GM18951 (cell line): ENCODE measurements around the gene C19orf25.

Experiments used
- POLR2A ChIP-seq: IDR thresholded peaks from 4 replicates; pipeline ENCODE4 v1.6.1; 2011; ENCODE audit warnings: mild to moderate bottlenecking; ENCODE audit not compliant: insufficient read length, insufficient read depth; ENCODE audit errors: extremely low read depth
- in situ Hi-C: fragments of 300-500 bp; cut with MboI; formaldehyde crosslinking; loops from one replicate; pipeline ENCODE4 v1.12.0; 2022; ENCODE audit warnings: low sequenced_read_pairs, mixed read lengths, inconsistent platforms; ENCODE audit not compliant: unreplicated experiment

Gene C19orf25

GRCh38 chr19:1431759-1432506 is 47.1 kb downstream of the C19orf25 start:
- TF ChIP-seq POLR2A: no peak
- in situ Hi-C loops: no loop called here

- no peak for TF ChIP-seq POLR2A
- in situ Hi-C loops: no loop called here
Observed at GRCh38 chr19:1430246-1430645, 48.8 kb downstream of the C19orf25 start.

- no peak for TF ChIP-seq POLR2A
- in situ Hi-C loops: no loop called here
Observed at GRCh38 chr19:1429750-1430149, 49.3 kb downstream of the C19orf25 start.

DNA sequence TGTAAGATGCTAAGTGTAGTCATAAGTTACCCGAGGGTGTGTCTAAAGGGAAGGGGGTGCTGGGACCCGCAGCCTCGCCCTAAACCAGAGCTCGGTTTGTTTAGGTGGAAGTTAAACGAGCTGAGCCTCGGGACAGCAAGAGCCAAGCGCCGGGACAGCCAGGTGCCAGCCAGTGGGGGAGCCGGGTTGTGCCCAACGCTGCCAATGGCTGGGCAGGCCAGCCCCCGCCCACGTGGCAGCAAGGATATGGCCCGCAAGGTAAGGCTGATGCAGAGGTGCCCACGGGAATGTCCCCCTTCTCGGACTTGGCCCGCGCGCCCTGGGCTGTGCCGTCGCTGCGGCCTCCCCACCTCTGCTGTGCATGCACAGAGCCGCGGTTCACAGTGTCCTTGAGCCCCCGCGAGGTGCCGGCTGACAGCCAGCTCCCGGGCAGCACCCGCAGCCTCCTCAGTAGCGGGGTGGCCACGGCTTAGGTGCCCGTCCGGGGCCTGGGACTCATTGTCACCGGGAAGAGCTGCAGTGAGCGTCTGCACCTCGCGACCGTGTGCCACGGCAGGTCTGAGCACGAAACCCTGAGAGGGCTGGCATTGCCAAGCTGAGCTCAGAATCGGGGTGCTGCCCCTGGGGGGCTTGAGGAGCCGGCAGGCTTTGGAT is 50.1 kb downstream of the C19orf25 start:
- TF ChIP-seq POLR2A: no peak
- in situ Hi-C loops: no loop called here

DNA sequence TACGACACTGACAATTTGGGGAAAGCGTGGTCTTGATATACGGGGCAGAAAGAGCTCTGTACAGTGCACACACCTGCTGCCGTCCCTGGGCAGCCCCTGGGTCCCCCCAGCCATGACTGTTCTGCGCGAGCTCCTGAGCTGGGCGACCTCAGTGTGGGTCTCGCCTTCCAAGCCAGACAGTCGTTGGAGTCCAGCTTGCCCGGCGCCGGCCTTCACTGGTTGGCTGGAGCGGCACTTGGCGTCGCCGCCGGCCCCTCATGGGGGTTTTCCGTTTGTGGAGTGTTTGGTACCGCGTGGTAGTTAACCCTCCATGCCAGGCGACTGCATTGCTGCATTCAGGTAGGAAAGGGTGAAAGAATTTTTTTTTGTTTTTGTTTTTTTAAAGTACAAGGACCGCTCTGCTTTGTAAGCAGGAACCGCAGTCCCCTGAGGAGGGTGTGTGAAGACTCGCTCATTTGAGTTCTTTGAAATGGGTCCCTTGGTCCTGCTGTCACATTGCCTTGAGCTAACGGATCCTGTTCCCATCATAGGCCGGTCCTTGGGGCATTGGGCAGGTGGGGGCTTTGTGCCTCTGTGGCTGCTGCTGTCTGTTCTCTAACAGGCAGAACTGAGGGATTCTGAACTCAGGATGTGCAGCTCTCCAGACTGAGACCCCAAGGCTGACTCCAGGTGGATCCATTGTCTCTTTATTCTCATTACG is 51.6 kb downstream of the C19orf25 start:
- in situ Hi-C loops: no loop called here
- TF ChIP-seq POLR2A: no peak

DNA sequence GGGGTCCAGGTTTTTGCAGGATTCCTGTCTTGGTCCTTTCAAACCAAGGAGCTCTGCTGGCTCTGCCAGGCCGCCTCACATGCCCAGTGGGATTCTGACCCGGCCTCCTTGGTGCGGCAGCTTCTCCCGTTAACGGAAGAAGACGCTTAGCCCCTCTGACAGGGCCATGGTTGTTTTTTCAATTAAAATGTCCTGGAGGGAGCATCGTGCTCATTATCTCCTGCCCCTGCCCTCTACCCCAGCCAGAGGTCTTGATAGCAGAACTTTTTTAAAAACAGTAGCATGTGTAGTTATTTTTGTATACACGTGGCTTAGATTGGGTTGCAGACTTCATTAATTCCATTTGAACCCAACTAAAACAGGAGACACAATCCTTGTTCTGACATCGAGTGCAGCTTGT is 52.3 kb downstream of the C19orf25 start:
- in situ Hi-C loops: no loop called here
- TF ChIP-seq POLR2A: no peak

DNA sequence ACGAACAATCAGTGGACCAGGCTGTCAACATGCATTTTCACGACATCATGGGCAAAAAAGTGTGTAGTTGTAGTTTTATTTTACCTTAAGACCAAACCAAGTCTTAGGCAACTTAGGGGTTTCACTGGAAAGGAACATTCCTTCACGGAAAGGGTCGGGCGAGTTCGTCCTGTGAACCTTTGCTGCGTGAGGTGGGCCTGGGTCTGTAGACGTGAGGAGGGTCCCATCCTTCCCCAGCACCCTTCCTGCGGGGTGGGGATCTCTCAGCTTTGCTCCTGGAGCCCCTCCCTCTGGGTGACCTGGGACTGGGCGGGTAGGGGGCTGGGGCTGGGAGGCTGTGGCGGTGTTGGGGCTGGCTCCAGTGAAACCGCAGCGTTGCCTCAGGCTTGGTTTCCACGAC is 53.1 kb downstream of the C19orf25 start:
- no peak for TF ChIP-seq POLR2A
- in situ Hi-C loops: no loop called here

DNA sequence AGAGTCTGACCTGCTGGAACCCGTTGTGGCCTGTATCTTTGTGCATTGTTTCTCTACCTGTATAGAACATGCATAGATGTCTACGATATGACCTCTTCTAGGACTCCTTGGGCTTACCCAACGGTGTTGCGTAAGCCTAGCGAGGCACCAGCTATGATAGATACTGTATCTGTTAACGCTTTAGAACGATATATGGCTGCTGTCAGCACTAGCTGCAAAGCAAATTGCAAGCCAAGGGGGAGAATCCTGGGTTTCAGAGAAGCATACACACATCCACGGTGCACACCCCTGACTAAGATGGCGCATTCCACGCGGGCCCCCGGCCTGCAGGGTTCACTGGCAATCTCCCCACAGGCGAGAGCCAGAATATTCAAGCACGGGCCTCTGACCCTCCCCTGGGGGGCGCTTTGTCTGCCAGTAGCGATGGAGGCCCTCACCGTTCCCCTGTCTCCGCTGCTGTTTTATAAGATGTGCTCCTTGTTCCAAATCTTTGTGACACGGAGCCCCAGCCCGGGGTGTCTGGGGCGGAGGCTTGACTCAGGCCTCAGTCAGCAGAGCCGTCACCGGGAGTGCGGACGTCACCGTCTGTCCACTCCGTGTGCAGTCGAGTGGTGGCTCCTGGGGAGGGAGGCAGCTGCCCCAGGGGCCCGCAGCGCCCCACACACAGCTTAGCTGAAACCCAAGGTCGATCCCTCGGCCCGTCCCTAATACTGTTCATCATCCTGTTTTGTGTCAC is 53.7 kb downstream of the C19orf25 start:
- in situ Hi-C loops: no loop called here
- TF ChIP-seq POLR2A: peak; percentile 30

DNA sequence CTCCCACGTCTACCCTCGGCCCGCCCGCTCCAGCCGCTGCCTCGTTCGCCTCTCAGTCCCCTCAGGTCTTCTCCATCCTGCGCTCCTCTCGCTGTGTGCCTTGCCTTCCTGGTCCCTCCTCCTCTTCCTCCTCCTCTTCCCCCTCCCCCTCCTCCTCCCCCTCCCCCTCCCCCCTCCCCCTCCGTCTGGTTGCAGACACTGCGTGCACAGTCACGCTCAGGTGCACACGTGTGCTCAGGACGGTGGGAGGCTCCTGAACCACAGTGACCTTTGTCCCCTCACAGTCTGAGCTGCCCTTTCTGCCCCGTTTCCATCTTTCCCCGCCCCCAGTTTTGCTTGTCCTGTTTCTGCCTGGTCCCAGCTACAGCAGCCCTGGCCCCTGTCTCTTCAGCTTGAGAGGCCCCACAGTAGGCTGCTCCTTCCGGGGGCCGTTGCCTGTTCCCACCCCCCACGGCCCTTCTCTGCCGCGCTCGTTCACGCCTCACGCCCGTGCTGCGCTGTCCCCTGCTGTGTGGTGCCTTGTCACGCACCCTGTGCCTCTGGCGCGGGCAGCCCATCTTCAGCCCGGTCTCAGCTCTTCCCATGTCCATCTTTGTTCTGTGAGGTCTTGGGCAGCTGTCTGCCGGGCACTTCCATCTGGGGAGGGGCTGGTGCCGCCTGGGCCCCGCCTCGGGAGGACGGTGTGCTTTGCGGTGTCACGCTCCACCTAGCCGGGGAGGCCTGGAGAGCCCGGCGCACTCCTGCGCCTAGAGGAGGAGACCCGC is 54.6 kb downstream of the C19orf25 start:
- in situ Hi-C loops: no loop called here
- peak; percentile 15 for TF ChIP-seq POLR2A

GRCh38 chr19:1423436-1424191 is 55.4 kb downstream of the C19orf25 start:
- TF ChIP-seq POLR2A: no peak
- in situ Hi-C loops: no loop called here
